ENCODE data around the gene ZNF516. TPM values are rescaled to one million over a fixed set of nuclear protein-coding genes. Genes with fewer than 3 reads are reported as not detected.

The ZNF516 gene
- total RNA-seq, 1 experiment from 2014 or later: 28.3 TPM

GRCh38 chr18:76528477-76529432 is 33.7 kb upstream of the ZNF516 start:
- H3K36me3 Mint-ChIP-seq (ENCODE audit: insufficient read depth, unreplicated experiment): no peaks in the 10 kb centered on the region
- DNase-seq (ENCODE audit: unreplicated experiment): peak; percentile 27
- no TSS peak for BruUV-seq (replicated peaks)
- peaks cover 13% of the 10 kb centered on the region for H3K4me1 Mint-ChIP-seq (ENCODE audit: insufficient read depth, unreplicated experiment)
- no peaks in the 10 kb centered on the region for H3K9me3 Mint-ChIP-seq (ENCODE audit: unreplicated experiment)
- H3K4me3 Mint-ChIP-seq (ENCODE audit: unreplicated experiment): peak overlapping the region; percentile 1
- ChIA-PET POLR2A (interaction anchor here (0.7 kb wide), 1 partner anchor 34 kb away, joined by 3 read pairs; no protein-coding TSS in a partner anchor), CTCF (interaction anchor here (1.1 kb wide), 1 partner anchor 11 kb away, joined by 3 read pairs; no protein-coding TSS in a partner anchor)
- intact Hi-C loops (cut with micrococcal nuclease): no loop called here
- H3K27me3 Mint-ChIP-seq (ENCODE audit: insufficient read depth, unreplicated experiment): peaks cover 13% of the 10 kb centered on the region
- no peak overlapping the region for H3K27ac Mint-ChIP-seq (ENCODE audit: low read depth, unreplicated experiment)
- TF ChIP-seq CTCF (IDR thresholded peaks at IDR 0.05; ENCODE audit: unreplicated experiment): no peak

GRCh38 chr18:76525911-76526310 is 30.9 kb upstream of the ZNF516 start:
- Mint-ChIP-seq H3K36me3 (ENCODE audit: insufficient read depth, unreplicated experiment) (no peaks in the 10 kb centered on the region), H3K4me1 (ENCODE audit: insufficient read depth, unreplicated experiment) (peaks cover 13% of the 10 kb centered on the region), H3K4me3 (ENCODE audit: unreplicated experiment) (no peak overlapping the region), H3K27me3 (ENCODE audit: insufficient read depth, unreplicated experiment) (peaks cover 13% of the 10 kb centered on the region), H3K9me3 (ENCODE audit: unreplicated experiment) (no peaks in the 10 kb centered on the region), H3K27ac (ENCODE audit: low read depth, unreplicated experiment) (no peak overlapping the region)
- ChIA-PET POLR2A (interaction anchor here (0.5 to 0.9 kb wide), 3 partner anchors 39 to 1729 kb away, joined by 3 to 4 read pairs (median 3); no protein-coding TSS in a partner anchor), CTCF (interaction anchor here (0.7 kb wide), 1 partner anchor 127 kb away, joined by 3 read pairs; no protein-coding TSS in a partner anchor)
- no peak for TF ChIP-seq CTCF (IDR thresholded peaks at IDR 0.05; ENCODE audit: unreplicated experiment)
- DNase-seq (ENCODE audit: unreplicated experiment): no peak
- no TSS peak for BruUV-seq (replicated peaks)
- intact Hi-C loops (cut with micrococcal nuclease): no loop called here

DNA sequence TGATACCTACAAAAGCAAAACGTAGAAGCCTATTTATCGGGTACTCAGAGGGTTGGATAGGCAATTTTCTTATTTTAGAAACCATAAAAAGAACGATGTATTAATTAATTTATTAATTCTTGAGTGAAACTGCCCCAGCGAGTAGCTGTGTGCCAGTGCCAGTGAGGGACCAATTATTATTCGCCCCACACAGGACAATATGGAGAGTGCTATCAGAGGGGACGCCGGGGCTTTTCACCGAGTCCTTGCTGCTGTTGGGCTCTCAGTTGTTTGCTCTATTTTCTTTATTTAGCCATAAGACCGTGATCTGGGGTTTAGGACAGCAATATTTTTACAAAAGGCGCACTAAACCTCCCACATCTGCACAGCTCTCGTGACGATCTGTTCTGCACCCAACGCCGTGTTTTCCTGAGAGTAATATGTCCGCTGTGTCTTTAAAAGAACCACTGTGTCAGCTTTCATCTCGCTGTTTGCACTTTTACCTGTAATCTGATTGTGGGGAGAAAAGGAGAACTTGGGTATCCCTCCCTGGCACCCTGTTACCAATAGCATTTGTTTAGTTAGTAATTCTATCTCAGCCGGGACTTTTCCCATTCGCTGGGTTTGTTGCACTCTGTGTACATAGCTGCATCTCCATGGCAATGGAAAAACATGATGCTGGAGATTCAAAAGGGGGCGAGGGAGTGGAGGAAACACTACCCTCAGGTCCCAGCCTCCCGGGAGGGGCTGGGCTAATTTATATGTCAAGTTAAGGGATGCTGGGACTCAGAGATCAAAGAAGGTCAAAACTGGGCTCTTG is 30.1 kb upstream of the ZNF516 start:
- intact Hi-C loops (cut with micrococcal nuclease): no loop called here
- no peak overlapping the region for H3K27ac Mint-ChIP-seq (ENCODE audit: low read depth, unreplicated experiment)
- no TSS peak for BruUV-seq (replicated peaks)
- TF ChIP-seq CTCF (IDR thresholded peaks at IDR 0.05; ENCODE audit: unreplicated experiment): no peak
- ChIA-PET CTCF (interaction anchor here (0.7 kb wide), 1 partner anchor 126 kb away, joined by 3 read pairs; no protein-coding TSS in a partner anchor), POLR2A (interaction anchor here (0.6 to 0.9 kb wide), 2 partner anchors 11 to 40 kb away, joined by 3 read pairs; no protein-coding TSS in a partner anchor)
- no peaks in the 10 kb centered on the region for H3K36me3 Mint-ChIP-seq (ENCODE audit: insufficient read depth, unreplicated experiment)
- H3K27me3 Mint-ChIP-seq (ENCODE audit: insufficient read depth, unreplicated experiment): peaks cover 13% of the 10 kb centered on the region
- DNase-seq (ENCODE audit: unreplicated experiment): peak; percentile 10
- H3K9me3 Mint-ChIP-seq (ENCODE audit: unreplicated experiment): no peaks in the 10 kb centered on the region
- H3K4me1 Mint-ChIP-seq (ENCODE audit: insufficient read depth, unreplicated experiment): peaks cover 13% of the 10 kb centered on the region
- H3K4me3 Mint-ChIP-seq (ENCODE audit: unreplicated experiment): no peak overlapping the region

DNA sequence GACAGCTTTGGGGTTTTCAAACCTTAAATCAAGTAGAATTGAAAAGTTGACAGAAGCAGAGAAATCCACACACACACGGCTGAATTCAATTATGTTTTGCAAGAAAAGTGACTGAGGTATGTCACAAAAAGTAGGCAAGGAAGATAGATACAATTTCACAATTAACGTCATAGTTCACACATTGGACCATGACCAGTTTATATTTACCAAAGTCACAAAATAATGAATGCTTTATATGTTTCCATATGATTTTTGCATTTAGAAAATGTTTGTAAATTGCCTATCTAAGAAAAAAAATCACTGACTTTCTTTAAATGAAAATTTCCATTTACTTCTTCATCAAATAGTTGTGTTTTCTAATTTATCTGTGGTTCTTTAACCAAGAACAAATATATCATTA is 29.4 kb upstream of the ZNF516 start:
- intact Hi-C loops (cut with micrococcal nuclease): no loop called here
- Mint-ChIP-seq H3K27ac (ENCODE audit: low read depth, unreplicated experiment) (no peak overlapping the region), H3K9me3 (ENCODE audit: unreplicated experiment) (no peaks in the 10 kb centered on the region), H3K27me3 (ENCODE audit: insufficient read depth, unreplicated experiment) (peaks cover 13% of the 10 kb centered on the region), H3K4me3 (ENCODE audit: unreplicated experiment) (no peak overlapping the region), H3K4me1 (ENCODE audit: insufficient read depth, unreplicated experiment) (peaks cover 13% of the 10 kb centered on the region), H3K36me3 (ENCODE audit: insufficient read depth, unreplicated experiment) (no peaks in the 10 kb centered on the region)
- TF ChIP-seq CTCF (IDR thresholded peaks at IDR 0.05; ENCODE audit: unreplicated experiment): no peak
- ChIA-PET POLR2A (interaction anchor here (0.6 kb wide), 1 partner anchor 12 kb away, joined by 3 read pairs; no protein-coding TSS in a partner anchor), CTCF (no interaction called here)
- no TSS peak for BruUV-seq (replicated peaks)
- no peak for DNase-seq (ENCODE audit: unreplicated experiment)
